ENCODE measurements around the gene KRT80. TPM values are rescaled to one million over a fixed set of nuclear protein-coding genes. Genes with fewer than 3 reads are reported as not detected.

Gene KRT80
- total RNA-seq, 3 donors from 2014 or later, result 2.9 to 9.8 TPM; not detected in 1

GRCh38 chr12:52223406-52224039 lies 31.7 kb upstream of the KRT80 start:
- TF ChIP-seq POLR2AphosphoS5 (IDR thresholded peaks at IDR 0.05) (no peak), CTCF (IDR thresholded peaks at IDR 0.05) (no peak), POLR2A (IDR thresholded peaks at IDR 0.05) (no peak)
- no peak for DNase-seq (ENCODE audit: low spot score in 2 of 2)
- no peaks in the 10 kb centered on the region for H3K9me3 ChIP-seq
- no peaks in the 10 kb centered on the region for H3K36me3 ChIP-seq
- intact Hi-C loops (cut with DNase I; ENCODE audit: low total_unique reads), result loop anchor here (1.0 kb wide), 1 partner anchor 13 kb away; no protein-coding TSS in a partner anchor
- H3K4me1 ChIP-seq, result peaks cover 0 to 5% of the 10 kb centered on the region in 2 donors
- no peak overlapping the region for H3K27ac ChIP-seq
- H3K27me3 ChIP-seq, result no peaks in the 10 kb centered on the region
- no peak overlapping the region for H3K4me3 ChIP-seq

- TF ChIP-seq POLR2AphosphoS5 (IDR thresholded peaks at IDR 0.05) (no peak), CTCF (IDR thresholded peaks at IDR 0.05) (no peak), POLR2A (IDR thresholded peaks at IDR 0.05) (no peak)
- peaks cover 0 to 5% of the 10 kb centered on the region in 2 donors for H3K4me1 ChIP-seq
- no peaks in the 10 kb centered on the region for H3K27me3 ChIP-seq
- no peaks in the 10 kb centered on the region for H3K36me3 ChIP-seq
- H3K9me3 ChIP-seq, result no peaks in the 10 kb centered on the region
- H3K4me3 ChIP-seq, result no peak overlapping the region
- DNase-seq (ENCODE audit: low spot score in 2 of 2), result no peak
- intact Hi-C loops (cut with DNase I; ENCODE audit: low total_unique reads), result loop anchor here (1.0 kb wide), 1 partner anchor 12 kb away; no protein-coding TSS in a partner anchor
- peak overlapping the region in 1 of 2 donors; percentile 54 for H3K27ac ChIP-seq
Observed at GRCh38 chr12:52222692-52223091, 30.9 kb upstream of the KRT80 start.

- Histone ChIP-seq H3K27me3 (no peaks in the 10 kb centered on the region), H3K9me3 (no peaks in the 10 kb centered on the region), H3K36me3 (no peaks in the 10 kb centered on the region), H3K4me3 (no peak overlapping the region), H3K27ac (peak overlapping the region in 1 of 2 donors; percentile 54), H3K4me1 (peaks cover 0 to 5% of the 10 kb centered on the region in 2 donors)
- intact Hi-C loops (cut with DNase I; ENCODE audit: low total_unique reads), result no loop called here
- TF ChIP-seq CTCF (IDR thresholded peaks at IDR 0.05) (peak; percentile 30 to 67 (median 33)), POLR2A (IDR thresholded peaks at IDR 0.05) (no peak), POLR2AphosphoS5 (IDR thresholded peaks at IDR 0.05) (no peak)
- peak; percentile 78 to 82 for DNase-seq (ENCODE audit: low spot score in 2 of 2)
Observed at GRCh38 chr12:52221912-52222457, 30.2 kb upstream of the KRT80 start.

GRCh38 chr12:52221070-52221781 lies 29.4 kb upstream of the KRT80 start:
- H3K4me1 ChIP-seq, result peaks cover 4 to 11% of the 10 kb centered on the region in 2 donors
- peak overlapping the region; percentile 21 to 84 for H3K27ac ChIP-seq
- intact Hi-C loops (cut with DNase I; ENCODE audit: low total_unique reads), result no loop called here

More at GRCh38 chr12:52221070-52221781, 29.4 kb upstream of the KRT80 start:
- no peaks in the 10 kb centered on the region for H3K36me3 ChIP-seq
- no peaks in the 10 kb centered on the region for H3K9me3 ChIP-seq
- H3K27me3 ChIP-seq, result no peaks in the 10 kb centered on the region
- no peak for TF ChIP-seq CTCF (IDR thresholded peaks at IDR 0.05)
- no peak for TF ChIP-seq POLR2A (IDR thresholded peaks at IDR 0.05)
- no peak for TF ChIP-seq POLR2AphosphoS5 (IDR thresholded peaks at IDR 0.05)
- H3K4me3 ChIP-seq, result no peak overlapping the region
- no peak for DNase-seq (ENCODE audit: low spot score in 2 of 2)
